GM12878 (cell line): ENCODE results near the gene PDZD8. TPM values are rescaled to one million over a fixed set of nuclear protein-coding genes. Genes with fewer than 3 reads are reported as not detected.

Experiments used
- ATAC-seq: fragments of 200-7000 bp; cut with Tn5 transposase; 3 replicates; pipeline ENCODE4 v1.9.1; 2020; ENCODE audit warnings: mild to moderate bottlenecking, moderate library complexity
- BruUV-seq: library from RNA; stranded (reverse); fragments of 400-500 nt; replicated peaks from 2 replicates; lab custom pipeline; 2021; lab: Mats Ljungman, UMichigan
- CTCF ChIA-PET: fragments of 300-600 bp; sonication (Branson Sonifier 250); formaldehyde crosslinking; extraction: SDS; loops from one replicate; lab custom pipeline; 2021; ENCODE audit warnings: inconsistent platforms; lab: Yijun Ruan, JAX
- POLR2A ChIA-PET: fragments of 350-600 bp; formaldehyde crosslinking; extraction: SDS; loops from one replicate; lab custom pipeline; 2021; ENCODE audit warnings: inconsistent platforms; lab: Charles Lee
- RAD21 ChIA-PET: fragments of 300-600 bp; sonication (Branson Sonifier 250); formaldehyde crosslinking; loops from one replicate; lab custom pipeline; 2023; ENCODE audit warnings: antibody characterized with exemption; ENCODE audit not compliant: unreplicated experiment; lab: Charles Lee
- SMC1A ChIA-PET: fragments of 300-600 bp; sonication (Branson Sonifier 250); formaldehyde crosslinking; loops from one replicate; lab custom pipeline; 2023; ENCODE audit not compliant: unreplicated experiment, uncharacterized antibody; lab: Charles Lee
- DNase-seq: peaks from one replicate; pipeline ENCODE4 v3.0.0-alpha.2; 2011; ENCODE audit warnings: low read depth, low spot score
- FAIRE-seq: peaks from 3 replicates; lab custom pipeline; 2011; peaks lifted over from hg19 to GRCh38; lab: Jason Lieb, UNC
- H2AFZ ChIP-seq: 2 replicates; pipeline ENCODE4 v1.6.0; 2011; ENCODE audit warnings: low read depth, low read length, control low read depth; ENCODE audit not compliant: control insufficient read depth
- H3K27ac ChIP-seq: 2 replicates; pipeline ENCODE4 v1.5.1; 2011; ENCODE audit warnings: control low read depth; ENCODE audit not compliant: control insufficient read depth, insufficient read depth
- H3K27me3 ChIP-seq, 2 experiments: replicated peaks in 1 of 2; 2 replicates each; pipeline versions ENCODE4 v1.6.0 to v1.6.1; 2011; ENCODE audit warnings: low read length in 1 of 2; ENCODE audit not compliant: control insufficient read depth in 2 of 2, insufficient read depth in 2 of 2
- H3K36me3 ChIP-seq, 2 experiments: 2 replicates each; pipeline ENCODE4 v1.5.1; 2011; ENCODE audit warnings: low read length in 1 of 2; ENCODE audit not compliant: control insufficient read depth in 2 of 2, insufficient read depth in 2 of 2
- H3K4me1 ChIP-seq: 2 replicates; pipeline ENCODE4 v1.6.1; 2011; ENCODE audit warnings: mild to moderate bottlenecking, low read length, moderate library complexity, mixed read lengths; ENCODE audit not compliant: control insufficient read depth, insufficient read depth
- H3K4me2 ChIP-seq: 2 replicates; pipeline ENCODE4 v1.6.0; 2011; ENCODE audit warnings: control low read depth; ENCODE audit not compliant: control insufficient read depth, insufficient read depth
- H3K4me3 ChIP-seq: fragments of 200-600 bp; sonication (generic); 2 replicates; pipeline ENCODE4 v1.5.1; 2016
- H3K79me2 ChIP-seq: 2 replicates; pipeline ENCODE4 v1.6.0; 2011; ENCODE audit warnings: low read length; ENCODE audit not compliant: control insufficient read depth, insufficient read depth
- H3K9ac ChIP-seq: 2 replicates; pipeline ENCODE4 v1.8.0; 2011; ENCODE audit warnings: low read length, control low read depth, mixed read lengths; ENCODE audit not compliant: control insufficient read depth, insufficient read depth
- H3K9me3 ChIP-seq: replicated peaks from 3 replicates; pipeline ENCODE4 v1.5.1; 2011; ENCODE audit warnings: mild to moderate bottlenecking, low read length; ENCODE audit not compliant: control insufficient read depth, insufficient read depth
- H4K20me1 ChIP-seq: 2 replicates; pipeline ENCODE4 v1.6.0; 2011; ENCODE audit not compliant: control insufficient read depth, insufficient read depth
- CHD2 ChIP-seq: IDR thresholded peaks from 2 replicates; pipeline ENCODE4 v1.6.1; 2011; ENCODE audit warnings: low read depth, low read length, improper control_type of control experiment, borderline replicate concordance
- EGR1 ChIP-seq, 2 experiments: IDR thresholded peaks; 1 replicate in 1 of 2; 2 replicates in 1 of 2; pipeline ENCODE4 v1.6.1; 2011 to 2012; ENCODE audit warnings: low read depth in 2 of 2, low read length in 2 of 2, borderline replicate concordance in 1 of 2, mild to moderate bottlenecking in 1 of 2, moderate library complexity in 1 of 2
- IKZF1 ChIP-seq: fragments of 450-650 bp; conservative IDR thresholded peaks from 2 replicates; pipeline ENCODE4 v1.6.1; 2017; ENCODE audit warnings: antibody characterized with exemption, mild to moderate bottlenecking
- KAT2A ChIP-seq: conservative IDR thresholded peaks from 2 replicates; pipeline ENCODE4 v1.6.1; 2011; ENCODE audit warnings: low read depth, low read length; ENCODE audit not compliant: control insufficient read depth
- NFYA ChIP-seq: IDR thresholded peaks from 2 replicates; pipeline ENCODE4 v1.6.1; 2011; ENCODE audit warnings: low read depth, mild to moderate bottlenecking, low read length, improper control_type of control experiment, borderline replicate concordance
- RFX5 ChIP-seq: IDR thresholded peaks from 2 replicates; pipeline ENCODE4 v1.6.1; 2011; ENCODE audit warnings: low read depth, low read length, improper control_type of control experiment
- SIN3A ChIP-seq: IDR thresholded peaks from 2 replicates; pipeline ENCODE4 v1.6.1; 2012; ENCODE audit warnings: low read depth, low read length, improper control_type of control experiment
- YBX1 ChIP-seq: fragments of 450-650 bp; IDR thresholded peaks from 2 replicates; pipeline ENCODE4 v1.6.1; 2016; ENCODE audit warnings: antibody characterized with exemption
- ZNF274 ChIP-seq: IDR thresholded peaks from one replicate; pipeline ENCODE4 v1.8.0; 2011; ENCODE audit not compliant: insufficient read length, insufficient read depth
- WGBS: methylation state at CpG from one replicate; pipeline ENCODE4 v1.1.6; 2016; ENCODE audit warnings: low lambda C conversion rate; ENCODE audit not compliant: insufficient replicate concordance, insufficient coverage; ENCODE audit errors: missing lambda C conversion rate; 5-methylcytosine and 5-hydroxymethylcytosine counted together
- in situ Hi-C: fragments of 300-500 bp; cut with MboI; formaldehyde crosslinking; loops from 9 replicates; pipeline ENCODE4 v1.14.3; 2018; ENCODE audit warnings: mixed read lengths
- intact Hi-C: fragments of 100-400 bp; cut with micrococcal nuclease; formaldehyde crosslinking; loops from one replicate; pipeline ENCODE4 v1.14.2; 2022; ENCODE audit not compliant: unreplicated experiment
- polyA plus RNA-seq, 11 experiments: library from polyadenylated mRNA; depleted of rRNA in 4 of 11; unstranded in 6 of 11; stranded (reverse) in 5 of 11; fragments of >200 nt; fragmentation: Nextera tagmentation in 4 of 11; fragmentation: Illumina TruSeq in 1 of 11; extraction: Ambion mirVana in 4 of 11; extraction: Trizol in 1 of 11; gene quantifications; 1 replicate in 1 of 11; 2 replicates in 10 of 11; pipeline versions ENCODE4 v1.2.1 to v1.2.3, GENCODE V29; 2011 to 2016; ENCODE audit warnings: inconsistent platforms in 2 of 11, missing spikeins in 2 of 11, low read depth in 1 of 11
- total RNA-seq, 4 experiments: library from RNA; depleted of rRNA in 3 of 4; stranded (reverse); fragments of >200 nt in 3 of 4; fragmentation: Illumina TruSeq in 1 of 4; extraction: Trizol in 1 of 4; gene quantifications; 2 replicates each; pipeline versions ENCODE4 v1.2.1 to v1.2.3, GENCODE V29; 2013 to 2021
- TF ChIP-seq, protein P1 (sequence below): fragments of 450-650 bp; IDR thresholded peaks from 2 replicates; pipeline ENCODE4 v1.6.1; 2017; ENCODE audit warnings: mild to moderate bottlenecking, moderate library complexity
- TF ChIP-seq, protein P2 (sequence below): fragments of 450-650 bp; IDR thresholded peaks from 2 replicates; pipeline ENCODE4 v1.6.1; 2017; ENCODE audit warnings: low read depth, mild to moderate bottlenecking, moderate library complexity
- TF ChIP-seq, protein P3 (sequence below): IDR thresholded peaks from 2 replicates; pipeline ENCODE4 v1.6.1; 2011; ENCODE audit warnings: low read depth, mild to moderate bottlenecking, low read length, moderate library complexity, borderline replicate concordance; ENCODE audit errors: extremely low read depth

The PDZD8 gene
- total and polyA plus RNA-seq, 10 of the 15 experiments (the other 5 are each of a cell fraction or from before 2014, with no cell fraction given) = 2.0 to 21.2 (median 6.7) TPM

DNA sequence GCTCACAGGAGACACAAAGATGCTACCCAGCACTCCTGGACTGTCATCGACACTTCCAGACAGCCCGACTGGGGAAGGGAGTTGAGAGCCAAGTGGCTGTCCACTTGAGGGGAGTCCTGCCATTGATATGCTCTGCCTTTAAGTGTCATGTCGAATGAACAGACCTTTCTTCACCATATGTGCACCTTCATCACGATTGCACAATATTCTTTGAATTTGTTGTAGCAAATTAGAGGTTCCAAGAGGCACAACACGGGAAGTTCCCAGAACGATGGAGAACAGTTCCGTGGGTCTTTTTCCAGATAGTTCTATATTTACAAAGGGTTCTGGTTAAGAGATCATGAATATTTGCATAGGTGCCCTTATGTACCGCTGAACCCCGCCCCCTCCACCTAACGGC is 118.3 kb downstream of the PDZD8 start:
- H3K4me1 ChIP-seq = no peaks in the 10 kb centered on the region
- FAIRE-seq = no peak

DNA sequence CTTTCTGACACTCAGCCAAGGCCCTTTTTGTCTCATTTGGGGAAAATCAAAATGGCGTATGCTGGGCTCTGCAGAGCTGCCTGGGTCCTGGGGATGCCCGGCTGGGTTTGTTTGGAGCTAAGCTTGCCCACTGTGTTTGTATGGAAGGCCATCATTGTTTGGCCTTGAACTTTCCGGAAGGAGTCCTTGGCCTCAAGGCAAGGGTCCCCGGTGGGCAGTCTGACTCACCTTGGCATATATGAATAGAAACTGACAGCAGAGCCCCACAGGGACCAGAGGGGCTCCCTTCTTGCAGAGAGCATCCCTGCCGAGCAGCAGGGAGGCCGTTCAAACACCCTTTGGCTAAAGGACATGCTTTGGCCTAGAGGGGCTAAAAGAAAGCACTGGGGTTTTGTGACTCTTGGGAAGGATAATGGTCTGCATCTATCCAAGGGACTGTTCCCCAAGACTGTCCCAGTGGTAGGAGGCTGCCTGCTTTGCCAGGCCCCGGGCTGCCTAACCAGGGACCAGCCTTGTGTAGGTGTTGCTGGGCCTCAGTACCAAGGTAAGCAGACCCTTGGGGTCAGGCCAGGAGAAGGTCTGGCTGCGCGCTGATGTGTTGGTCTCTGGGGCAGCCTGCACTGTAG is 119.3 kb downstream of the PDZD8 start:
- Histone ChIP-seq H3K27ac (no peak overlapping the region), H3K4me1 (no peaks in the 10 kb centered on the region), H3K79me2 (no peaks in the 10 kb centered on the region), H3K9me3 (no peaks in the 10 kb centered on the region), H3K4me3 (no peak overlapping the region), H2AFZ (no peak overlapping the region), H3K27me3 (peaks cover 0 to 3% of the 10 kb centered on the region in 2 experiments; a peak in 1 of 4 replicates), H3K9ac (no peak overlapping the region), H4K20me1 (no peaks in the 10 kb centered on the region), H3K4me2 (no peak overlapping the region), H3K36me3 (no peaks in the 10 kb centered on the region)
- ATAC-seq (no peak), DNase-seq (no peak), FAIRE-seq (no peak)
- SMC1A ChIA-PET = no interaction called here
- 37% methylated on average over 9 of the region's 9 CpGs for WGBS
- CTCF ChIA-PET = no interaction called here
- RAD21 ChIA-PET = no interaction called here
- intact Hi-C loops (no loop called here), in situ Hi-C loops (no loop called here)
- POLR2A ChIA-PET = no interaction called here
- no TSS peak for BruUV-seq
- TF ChIP-seq, protein P1, sequence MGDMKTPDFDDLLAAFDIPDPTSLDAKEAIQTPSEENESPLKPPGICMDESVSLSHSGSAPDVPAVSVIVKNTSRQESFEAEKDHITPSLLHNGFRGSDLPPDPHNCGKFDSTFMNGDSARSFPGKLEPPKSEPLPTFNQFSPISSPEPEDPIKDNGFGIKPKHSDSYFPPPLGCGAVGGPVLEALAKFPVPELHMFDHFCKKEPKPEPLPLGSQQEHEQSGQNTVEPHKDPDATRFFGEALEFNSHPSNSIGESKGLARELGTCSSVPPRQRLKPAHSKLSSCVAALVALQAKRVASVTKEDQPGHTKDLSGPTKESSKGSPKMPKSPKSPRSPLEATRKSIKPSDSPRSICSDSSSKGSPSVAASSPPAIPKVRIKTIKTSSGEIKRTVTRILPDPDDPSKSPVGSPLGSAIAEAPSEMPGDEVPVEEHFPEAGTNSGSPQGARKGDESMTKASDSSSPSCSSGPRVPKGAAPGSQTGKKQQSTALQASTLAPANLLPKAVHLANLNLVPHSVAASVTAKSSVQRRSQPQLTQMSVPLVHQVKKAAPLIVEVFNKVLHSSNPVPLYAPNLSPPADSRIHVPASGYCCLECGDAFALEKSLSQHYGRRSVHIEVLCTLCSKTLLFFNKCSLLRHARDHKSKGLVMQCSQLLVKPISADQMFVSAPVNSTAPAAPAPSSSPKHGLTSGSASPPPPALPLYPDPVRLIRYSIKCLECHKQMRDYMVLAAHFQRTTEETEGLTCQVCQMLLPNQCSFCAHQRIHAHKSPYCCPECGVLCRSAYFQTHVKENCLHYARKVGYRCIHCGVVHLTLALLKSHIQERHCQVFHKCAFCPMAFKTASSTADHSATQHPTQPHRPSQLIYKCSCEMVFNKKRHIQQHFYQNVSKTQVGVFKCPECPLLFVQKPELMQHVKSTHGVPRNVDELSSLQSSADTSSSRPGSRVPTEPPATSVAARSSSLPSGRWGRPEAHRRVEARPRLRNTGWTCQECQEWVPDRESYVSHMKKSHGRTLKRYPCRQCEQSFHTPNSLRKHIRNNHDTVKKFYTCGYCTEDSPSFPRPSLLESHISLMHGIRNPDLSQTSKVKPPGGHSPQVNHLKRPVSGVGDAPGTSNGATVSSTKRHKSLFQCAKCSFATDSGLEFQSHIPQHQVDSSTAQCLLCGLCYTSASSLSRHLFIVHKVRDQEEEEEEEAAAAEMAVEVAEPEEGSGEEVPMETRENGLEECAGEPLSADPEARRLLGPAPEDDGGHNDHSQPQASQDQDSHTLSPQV = no peak
- TF ChIP-seq CHD2 = no peak
- no peak for TF ChIP-seq ZNF274
- TF ChIP-seq KAT2A = no peak
- TF ChIP-seq, protein P2, sequence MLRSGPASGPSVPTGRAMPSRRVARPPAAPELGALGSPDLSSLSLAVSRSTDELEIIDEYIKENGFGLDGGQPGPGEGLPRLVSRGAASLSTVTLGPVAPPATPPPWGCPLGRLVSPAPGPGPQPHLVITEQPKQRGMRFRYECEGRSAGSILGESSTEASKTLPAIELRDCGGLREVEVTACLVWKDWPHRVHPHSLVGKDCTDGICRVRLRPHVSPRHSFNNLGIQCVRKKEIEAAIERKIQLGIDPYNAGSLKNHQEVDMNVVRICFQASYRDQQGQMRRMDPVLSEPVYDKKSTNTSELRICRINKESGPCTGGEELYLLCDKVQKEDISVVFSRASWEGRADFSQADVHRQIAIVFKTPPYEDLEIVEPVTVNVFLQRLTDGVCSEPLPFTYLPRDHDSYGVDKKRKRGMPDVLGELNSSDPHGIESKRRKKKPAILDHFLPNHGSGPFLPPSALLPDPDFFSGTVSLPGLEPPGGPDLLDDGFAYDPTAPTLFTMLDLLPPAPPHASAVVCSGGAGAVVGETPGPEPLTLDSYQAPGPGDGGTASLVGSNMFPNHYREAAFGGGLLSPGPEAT = no peak

More for the DNA sequence above, 118.3 kb downstream of the PDZD8 start:
- POLR2A ChIA-PET = no interaction called here
- peaks cover 0 to 3% of the 10 kb centered on the region in 2 experiments; a peak in 1 of 4 replicates for H3K27me3 ChIP-seq
- intact Hi-C loops = no loop called here
- TF ChIP-seq, protein P3, sequence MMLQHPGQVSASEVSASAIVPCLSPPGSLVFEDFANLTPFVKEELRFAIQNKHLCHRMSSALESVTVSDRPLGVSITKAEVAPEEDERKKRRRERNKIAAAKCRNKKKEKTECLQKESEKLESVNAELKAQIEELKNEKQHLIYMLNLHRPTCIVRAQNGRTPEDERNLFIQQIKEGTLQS = no peak
- TF ChIP-seq YBX1 = no peak
- TF ChIP-seq EGR1 (IDR thresholded peaks at IDR 0.05; ENCODE audit: borderline replicate concordance in 1 of 2, low read depth in 2 of 2, low read length in 2 of 2) = no peak
- TF ChIP-seq NFYA = no peak
- TF ChIP-seq RFX5 = no peak
- no peak for TF ChIP-seq SIN3A
- no peak for TF ChIP-seq IKZF1
- TF ChIP-seq, all 136 proteins: peak for 0
- DNase-seq (no peak), ATAC-seq (no peak)
- no peaks in the 10 kb centered on the region for H3K9me3 ChIP-seq
- H4K20me1 ChIP-seq = no peaks in the 10 kb centered on the region
- no peak overlapping the region for H3K4me2 ChIP-seq
- no peak overlapping the region for H3K9ac ChIP-seq
- ChIA-PET RAD21 (no interaction called here), CTCF (no interaction called here), SMC1A (no interaction called here)
- WGBS = 20% methylated on average over 10 of the region's 10 CpGs
- no peak overlapping the region for H2AFZ ChIP-seq
- BruUV-seq = no TSS peak
- H3K36me3 ChIP-seq = no peaks in the 10 kb centered on the region
- H3K79me2 ChIP-seq = no peaks in the 10 kb centered on the region
- in situ Hi-C loops = no loop called here
- H3K4me3 ChIP-seq = no peak overlapping the region
- H3K27ac ChIP-seq = no peak overlapping the region
